HUES48 (cell line): ENCODE measurements around the gene BMERB1.
"Not testable (repeated sequence)": the region's sequence is repeated elsewhere in the genome, so short reads cannot be mapped to it uniquely, and the experiment has no call there.

Source experiments
- H3K27ac ChIP-seq: one replicate; pipeline ENCODE4 v1.7.0; 2013; ENCODE audit warnings: low read depth, low read length, inconsistent platforms
- H3K27me3 ChIP-seq: 2 replicates; pipeline ENCODE4 v1.6.1; 2013; ENCODE audit warnings: mild to moderate bottlenecking, low read length; ENCODE audit not compliant: control insufficient read depth, insufficient read depth
- H3K36me3 ChIP-seq: 2 replicates; pipeline ENCODE4 v1.6.1; 2013; ENCODE audit warnings: low read length; ENCODE audit not compliant: control insufficient read depth, insufficient read depth
- H3K4me1 ChIP-seq: 2 replicates; pipeline ENCODE4 v1.6.1; 2013; ENCODE audit warnings: mild to moderate bottlenecking, low read length; ENCODE audit not compliant: control insufficient read depth, insufficient read depth
- H3K4me3 ChIP-seq: 2 replicates; pipeline ENCODE4 v1.5.1; 2013; ENCODE audit warnings: mild to moderate bottlenecking, low read depth, low read length
- H3K9ac ChIP-seq: 2 replicates; pipeline ENCODE4 v1.6.1; 2013; ENCODE audit warnings: mild to moderate bottlenecking, low read depth, low read length, moderate library complexity
- H3K9me3 ChIP-seq: 2 replicates; pipeline ENCODE4 v1.6.1; 2013; ENCODE audit warnings: low read length; ENCODE audit not compliant: control insufficient read depth, insufficient read depth

The BMERB1 gene

GRCh38 chr16:15461376-15461775 is 27.0 kb downstream of the BMERB1 start:
- Histone ChIP-seq H3K9ac (no peak overlapping the region), H3K9me3 (no peaks in the 10 kb centered on the region), H3K27ac (no peak overlapping the region), H3K36me3 (no peaks in the 10 kb centered on the region), H3K4me3 (no peak overlapping the region), H3K27me3 (no peaks in the 10 kb centered on the region), H3K4me1 (no peaks in the 10 kb centered on the region)

DNA sequence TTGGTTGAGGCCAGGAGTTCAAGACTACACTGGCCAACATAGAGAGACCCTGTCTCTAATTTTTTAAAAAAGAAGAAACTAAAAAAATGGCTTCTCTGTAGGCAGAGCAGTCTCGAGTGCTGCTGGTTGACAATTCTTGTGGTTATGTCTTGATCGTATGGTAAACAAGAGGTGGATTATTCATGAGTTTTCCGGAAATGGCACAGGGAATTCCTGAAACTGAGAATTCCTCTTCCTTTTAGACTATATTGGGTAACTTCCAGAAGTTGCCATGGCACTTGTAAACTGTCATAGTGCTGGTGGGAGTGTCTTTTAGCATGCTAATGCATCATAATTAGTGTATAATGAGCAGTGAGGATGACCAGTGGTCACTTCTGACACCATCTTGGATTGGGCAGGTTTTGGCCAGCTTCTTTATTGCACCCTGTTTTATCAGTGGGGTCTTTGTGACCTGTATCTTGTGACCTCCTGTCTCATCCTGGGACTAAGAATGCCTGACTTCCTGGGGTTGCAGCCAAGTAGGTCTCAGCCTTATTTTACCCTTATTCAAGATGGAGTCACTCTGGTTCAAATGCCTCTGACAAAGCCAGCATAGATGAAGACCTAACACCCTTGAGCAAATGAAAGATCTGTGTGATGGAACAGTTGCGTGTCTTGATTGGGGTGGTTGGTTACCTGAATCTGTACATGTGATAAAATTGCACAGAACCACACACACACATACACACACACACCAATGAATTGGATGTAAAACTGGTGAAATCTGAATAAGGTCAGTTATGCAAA is 30.2 kb downstream of the BMERB1 start:
- no peak overlapping the region for H3K9ac ChIP-seq
- no peak overlapping the region for H3K4me3 ChIP-seq
- no peaks in the 10 kb centered on the region for H3K36me3 ChIP-seq
- H3K27ac ChIP-seq, result no peak overlapping the region
- peaks cover 6% of the 10 kb centered on the region for H3K9me3 ChIP-seq
- H3K27me3 ChIP-seq, result no peaks in the 10 kb centered on the region
- no peaks in the 10 kb centered on the region for H3K4me1 ChIP-seq

GRCh38 chr16:15466131-15466530 is 31.7 kb downstream of the BMERB1 start:
- Histone ChIP-seq H3K36me3 (no peaks in the 10 kb centered on the region), H3K27ac (no peak overlapping the region), H3K27me3 (no peaks in the 10 kb centered on the region), H3K4me3 (no peak overlapping the region), H3K4me1 (no peaks in the 10 kb centered on the region), H3K9me3 (peaks cover 6% of the 10 kb centered on the region), H3K9ac (no peak overlapping the region)

DNA sequence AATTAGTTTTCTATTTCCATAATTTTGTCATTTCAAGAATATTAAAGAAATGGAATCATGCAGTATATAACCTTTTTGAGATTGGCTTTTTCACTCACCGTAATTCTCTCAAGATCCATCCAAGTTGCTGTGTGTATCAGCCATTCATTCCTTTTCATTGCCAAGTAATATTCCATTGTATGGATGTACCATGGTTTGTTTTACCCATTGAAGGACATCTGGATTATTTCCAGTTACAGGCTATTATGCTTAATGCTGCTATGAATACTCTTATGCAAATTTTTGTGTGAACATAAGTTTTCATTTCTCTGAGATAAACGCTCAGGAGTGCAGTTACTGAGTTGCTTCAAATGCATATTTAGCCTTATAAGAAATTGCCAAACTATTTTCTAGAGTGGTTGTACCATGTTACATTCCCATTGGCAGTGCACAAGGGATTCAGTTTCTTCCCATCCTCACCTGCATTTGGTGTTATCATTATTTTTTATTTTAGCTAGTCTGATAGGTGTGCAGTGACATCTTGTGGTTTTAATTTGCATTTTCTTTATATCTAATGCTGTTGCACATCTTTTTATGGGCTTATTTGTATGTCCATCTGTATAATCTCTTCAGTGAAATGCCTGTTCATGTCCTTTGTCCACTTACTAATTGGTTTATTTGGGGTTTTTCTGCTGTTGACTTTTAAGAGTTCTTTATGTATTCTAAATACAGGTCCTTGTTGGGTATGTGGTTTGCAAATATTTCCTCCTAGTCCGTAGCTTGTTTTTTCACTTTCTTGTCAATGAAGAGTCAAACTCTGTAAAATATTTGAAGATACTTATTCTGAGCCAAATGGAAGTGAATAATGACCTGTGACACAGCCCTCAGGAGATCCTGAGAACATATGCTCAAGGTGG is 32.7 kb downstream of the BMERB1 start:
- no peak overlapping the region for H3K9ac ChIP-seq
- H3K27me3 ChIP-seq, result no peaks in the 10 kb centered on the region
- H3K9me3 ChIP-seq, result peaks cover 6% of the 10 kb centered on the region
- H3K4me3 ChIP-seq, result no peak overlapping the region
- no peaks in the 10 kb centered on the region for H3K36me3 ChIP-seq
- H3K27ac ChIP-seq, result no peak overlapping the region
- no peaks in the 10 kb centered on the region for H3K4me1 ChIP-seq

- H3K27ac ChIP-seq, H3K9ac ChIP-seq, H3K4me1 ChIP-seq: not testable (repeated sequence)
Measured at GRCh38 chr16:15476971-15477370, 42.6 kb downstream of the BMERB1 start.

DNA sequence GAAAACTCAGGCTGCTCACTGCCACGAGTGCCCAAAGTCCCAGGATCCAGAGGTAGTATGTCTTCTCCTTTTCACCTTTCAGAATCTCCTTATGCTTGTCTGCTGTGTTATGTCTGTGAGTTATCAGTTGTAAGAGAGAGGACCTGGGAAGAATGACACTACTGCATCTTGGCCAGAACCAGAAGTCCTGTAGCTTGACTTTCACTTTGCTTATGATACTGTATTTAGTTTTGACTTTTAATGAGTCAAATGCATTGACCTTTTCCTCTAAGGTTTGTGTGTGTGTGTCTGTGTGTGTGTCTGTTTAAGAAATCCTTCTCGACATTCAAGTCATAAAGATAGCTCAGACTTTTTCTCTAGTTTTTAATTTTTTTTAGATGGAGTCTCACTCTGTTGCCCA is 43.4 kb downstream of the BMERB1 start:
- Histone ChIP-seq H3K36me3 (no peaks in the 10 kb centered on the region), H3K9me3 (peaks cover 9% of the 10 kb centered on the region; the same call in 1 of the 2 replicates), H3K9ac (no peak overlapping the region), H3K4me1 (peaks cover 8% of the 10 kb centered on the region; the same call in 1 of the 2 replicates), H3K27me3 (no peaks in the 10 kb centered on the region), H3K4me3 (no peak overlapping the region), H3K27ac (no peak overlapping the region)

More at GRCh38 chr16:15476971-15477370, 42.6 kb downstream of the BMERB1 start:
- H3K36me3 ChIP-seq, H3K9me3 ChIP-seq, H3K27me3 ChIP-seq, H3K4me3 ChIP-seq: not testable (repeated sequence)

- H3K9me3 ChIP-seq, result no peaks in the 10 kb centered on the region
- peaks cover 8% of the 10 kb centered on the region; the same call in 1 of the 2 replicates for H3K4me1 ChIP-seq
- no peak overlapping the region for H3K4me3 ChIP-seq
- no peaks in the 10 kb centered on the region for H3K36me3 ChIP-seq
- peak overlapping the region; percentile 72 for H3K27ac ChIP-seq
- H3K9ac ChIP-seq, result no peak overlapping the region
- H3K27me3 ChIP-seq, result no peaks in the 10 kb centered on the region
Measured at GRCh38 chr16:15482068-15482747, 47.8 kb downstream of the BMERB1 start.

DNA sequence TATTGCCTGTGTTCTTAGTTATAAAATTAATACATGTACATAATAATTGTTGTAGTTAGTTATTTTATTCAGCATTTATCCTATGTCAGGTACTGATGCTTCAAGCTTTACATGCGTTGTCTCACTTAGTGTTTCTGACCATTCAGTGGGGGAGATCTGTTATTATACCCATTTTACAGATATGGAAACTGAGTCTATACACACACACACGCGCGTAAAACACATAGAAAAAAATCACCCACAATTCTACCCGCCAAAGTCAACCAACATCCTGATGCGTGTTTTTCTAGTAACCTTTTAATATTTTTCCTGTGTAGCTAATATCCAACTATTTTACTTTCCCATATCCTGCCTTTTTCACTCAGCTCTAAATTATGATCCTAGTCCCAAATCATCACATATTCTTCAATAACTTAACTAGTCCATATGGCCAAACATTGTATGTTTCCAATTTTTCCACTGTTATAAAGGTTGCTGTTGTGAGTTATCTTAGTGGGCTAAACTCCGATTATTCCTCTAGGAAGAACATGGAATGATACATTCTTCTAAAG is 48.4 kb downstream of the BMERB1 start:
- Histone ChIP-seq H3K4me3 (no peak overlapping the region), H3K9me3 (no peaks in the 10 kb centered on the region), H3K36me3 (no peaks in the 10 kb centered on the region), H3K27ac (peak overlapping the region; percentile 63), H3K9ac (no peak overlapping the region), H3K4me1 (peaks cover 10% of the 10 kb centered on the region), H3K27me3 (no peaks in the 10 kb centered on the region)

GRCh38 chr16:15483857-15484256 is 49.5 kb downstream of the BMERB1 start:
- Histone ChIP-seq H3K27me3 (no peaks in the 10 kb centered on the region), H3K9me3 (no peaks in the 10 kb centered on the region), H3K36me3 (no peaks in the 10 kb centered on the region), H3K4me3 (no peak overlapping the region), H3K27ac (no peak overlapping the region), H3K4me1 (peaks cover 13% of the 10 kb centered on the region), H3K9ac (no peak overlapping the region)

DNA sequence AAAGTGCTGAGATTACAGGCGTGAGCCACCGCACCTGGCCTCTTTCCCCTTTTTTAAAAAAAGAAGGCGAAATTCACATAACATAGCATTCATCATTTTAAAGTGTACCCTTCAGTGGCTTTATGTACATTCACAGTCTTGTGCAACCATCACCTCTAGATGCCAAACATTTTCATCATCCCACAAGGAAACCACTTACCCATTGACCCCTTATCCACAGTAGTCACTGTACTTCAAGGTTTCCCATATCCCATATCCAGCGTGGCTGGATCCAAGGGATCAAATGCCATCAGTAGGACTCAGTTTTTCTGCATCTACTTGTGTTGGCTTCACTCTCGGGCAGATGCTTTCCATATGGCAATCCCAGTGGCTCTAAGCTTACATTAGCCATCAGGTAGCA is 50.3 kb downstream of the BMERB1 start:
- Histone ChIP-seq H3K27me3 (no peaks in the 10 kb centered on the region), H3K4me1 (peaks cover 13% of the 10 kb centered on the region), H3K4me3 (no peak overlapping the region), H3K27ac (no peak overlapping the region), H3K9ac (no peak overlapping the region), H3K36me3 (no peaks in the 10 kb centered on the region), H3K9me3 (no peaks in the 10 kb centered on the region)
